Upper lobe of left lung (tissue), 4 donors: ENCODE data around the gene ATP11C.

Experiments
- EP300 ChIP-seq, 4 donors: sonication (generic); formaldehyde crosslinking; IDR thresholded peaks; one replicate each; pipeline ENCODE4 v1.5.1; 2017; ENCODE audit warnings: antibody characterized with exemption in 4 of 4, control low read depth in 2 of 4
- POLR2A ChIP-seq, 4 donors: fragments of 450-650 bp; IDR thresholded peaks; one replicate each; pipeline ENCODE4 v1.5.1; 2016 to 2017; ENCODE audit warnings: antibody characterized with exemption in 4 of 4, mild to moderate bottlenecking in 2 of 4
- POLR2AphosphoS5 ChIP-seq, 2 donors: sonication (generic); formaldehyde crosslinking; IDR thresholded peaks; one replicate each; pipeline ENCODE4 v1.5.1; 2017; ENCODE audit warnings: antibody characterized with exemption in 2 of 2
- TF ChIP-seq, protein P1 (sequence below), 6 experiments: fragments of 450-650 bp in 4 of 6; fragments of 200-600 bp in 2 of 6; sonication (generic) in 2 of 6; IDR thresholded peaks; one replicate each; pipeline ENCODE4 v1.5.1; 2016 to 2019; ENCODE audit warnings: antibody characterized with exemption in 6 of 6

DNA sequence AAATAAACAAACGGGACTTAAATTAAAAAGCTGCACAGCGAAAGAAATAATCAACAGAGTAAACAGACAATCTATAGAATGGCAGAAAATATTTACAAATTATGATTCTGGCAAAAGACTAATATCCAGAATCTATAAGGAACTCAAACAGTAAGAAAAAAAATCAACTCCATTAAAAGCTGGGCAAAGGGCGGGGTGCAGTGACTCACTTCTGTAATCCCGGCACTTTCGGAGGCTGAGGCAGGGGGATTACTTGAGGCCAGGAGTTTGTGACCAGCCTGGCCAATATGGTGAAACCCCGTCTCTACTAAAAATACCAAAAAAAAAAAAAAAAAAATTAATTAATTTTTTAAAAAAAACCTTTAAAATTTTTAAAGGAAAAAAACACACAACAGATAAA is 109.0 kb downstream of the ATP11C start:
- TF ChIP-seq, protein P1, sequence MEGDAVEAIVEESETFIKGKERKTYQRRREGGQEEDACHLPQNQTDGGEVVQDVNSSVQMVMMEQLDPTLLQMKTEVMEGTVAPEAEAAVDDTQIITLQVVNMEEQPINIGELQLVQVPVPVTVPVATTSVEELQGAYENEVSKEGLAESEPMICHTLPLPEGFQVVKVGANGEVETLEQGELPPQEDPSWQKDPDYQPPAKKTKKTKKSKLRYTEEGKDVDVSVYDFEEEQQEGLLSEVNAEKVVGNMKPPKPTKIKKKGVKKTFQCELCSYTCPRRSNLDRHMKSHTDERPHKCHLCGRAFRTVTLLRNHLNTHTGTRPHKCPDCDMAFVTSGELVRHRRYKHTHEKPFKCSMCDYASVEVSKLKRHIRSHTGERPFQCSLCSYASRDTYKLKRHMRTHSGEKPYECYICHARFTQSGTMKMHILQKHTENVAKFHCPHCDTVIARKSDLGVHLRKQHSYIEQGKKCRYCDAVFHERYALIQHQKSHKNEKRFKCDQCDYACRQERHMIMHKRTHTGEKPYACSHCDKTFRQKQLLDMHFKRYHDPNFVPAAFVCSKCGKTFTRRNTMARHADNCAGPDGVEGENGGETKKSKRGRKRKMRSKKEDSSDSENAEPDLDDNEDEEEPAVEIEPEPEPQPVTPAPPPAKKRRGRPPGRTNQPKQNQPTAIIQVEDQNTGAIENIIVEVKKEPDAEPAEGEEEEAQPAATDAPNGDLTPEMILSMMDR (IDR thresholded peaks at IDR 0.05): no peak
- TF ChIP-seq POLR2A (IDR thresholded peaks at IDR 0.05) (no peak), EP300 (IDR thresholded peaks at IDR 0.05) (no peak), POLR2AphosphoS5 (IDR thresholded peaks at IDR 0.05) (no peak)
